Epithelial cell of esophagus (primary cell): Measurements from ENCODE around the gene DUT.

Experiments
- DNase-seq: peaks from one replicate; pipeline ENCODE4 v3.0.0; 2010; ENCODE audit warnings: low read depth
- H3K4me3 ChIP-seq: 2 replicates; pipeline ENCODE4 v1.5.1; 2011; ENCODE audit warnings: mild to moderate bottlenecking, low read length, control low read depth
- TF ChIP-seq, protein P1 (sequence below): IDR thresholded peaks from 2 replicates; pipeline ENCODE4 v1.5.1; 2011; ENCODE audit warnings: low read depth, mild to moderate bottlenecking, low read length, control low read depth, inconsistent platforms; ENCODE audit not compliant: insufficient read depth; ENCODE audit errors: missing control alignments

The DUT gene

DNA sequence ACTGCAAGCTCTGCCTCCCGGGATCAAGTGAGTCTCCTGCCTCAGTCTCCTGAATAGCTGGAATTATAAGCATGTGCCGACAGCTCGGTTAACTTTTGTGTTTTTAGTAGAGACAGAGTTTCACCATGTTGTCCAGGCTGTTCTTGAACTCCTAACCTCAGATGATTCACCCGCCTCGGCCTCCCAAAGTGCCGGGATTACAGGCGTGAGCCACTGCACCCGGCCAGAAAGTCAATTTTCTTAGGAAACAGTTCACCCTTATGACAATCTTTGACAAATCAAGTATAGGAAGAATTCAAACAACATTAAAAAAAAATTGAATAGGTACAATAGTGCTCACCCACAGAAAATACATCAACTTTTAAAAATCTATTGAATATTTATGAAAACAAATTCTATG is 23.6 kb upstream of the DUT start:
- H3K4me3 ChIP-seq = no peak overlapping the region
- DNase-seq = no peak
- TF ChIP-seq, protein P1, sequence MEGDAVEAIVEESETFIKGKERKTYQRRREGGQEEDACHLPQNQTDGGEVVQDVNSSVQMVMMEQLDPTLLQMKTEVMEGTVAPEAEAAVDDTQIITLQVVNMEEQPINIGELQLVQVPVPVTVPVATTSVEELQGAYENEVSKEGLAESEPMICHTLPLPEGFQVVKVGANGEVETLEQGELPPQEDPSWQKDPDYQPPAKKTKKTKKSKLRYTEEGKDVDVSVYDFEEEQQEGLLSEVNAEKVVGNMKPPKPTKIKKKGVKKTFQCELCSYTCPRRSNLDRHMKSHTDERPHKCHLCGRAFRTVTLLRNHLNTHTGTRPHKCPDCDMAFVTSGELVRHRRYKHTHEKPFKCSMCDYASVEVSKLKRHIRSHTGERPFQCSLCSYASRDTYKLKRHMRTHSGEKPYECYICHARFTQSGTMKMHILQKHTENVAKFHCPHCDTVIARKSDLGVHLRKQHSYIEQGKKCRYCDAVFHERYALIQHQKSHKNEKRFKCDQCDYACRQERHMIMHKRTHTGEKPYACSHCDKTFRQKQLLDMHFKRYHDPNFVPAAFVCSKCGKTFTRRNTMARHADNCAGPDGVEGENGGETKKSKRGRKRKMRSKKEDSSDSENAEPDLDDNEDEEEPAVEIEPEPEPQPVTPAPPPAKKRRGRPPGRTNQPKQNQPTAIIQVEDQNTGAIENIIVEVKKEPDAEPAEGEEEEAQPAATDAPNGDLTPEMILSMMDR = no peak

DNA sequence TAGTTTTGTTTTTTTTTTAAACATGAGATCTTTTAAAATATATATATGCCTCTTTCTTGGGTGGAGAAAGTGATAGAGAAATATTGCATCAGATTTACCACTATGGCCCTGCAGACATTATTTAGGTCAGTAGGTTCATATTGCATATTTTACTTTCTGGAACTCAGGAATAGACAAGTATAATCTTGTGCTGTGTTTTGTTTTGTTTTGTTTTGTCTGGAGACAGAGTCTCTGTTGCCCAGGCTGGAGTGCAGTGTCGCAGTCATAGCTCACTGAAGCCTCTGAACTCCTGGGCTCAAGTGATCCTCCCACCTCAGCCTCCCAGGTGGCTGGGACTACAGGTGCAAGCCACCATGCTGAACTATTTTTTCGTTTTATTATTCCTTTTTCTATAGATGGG is 21.5 kb upstream of the DUT start:
- DNase-seq = peak; percentile 74
- TF ChIP-seq, protein P1 = no peak
- no peak overlapping the region for H3K4me3 ChIP-seq

DNA sequence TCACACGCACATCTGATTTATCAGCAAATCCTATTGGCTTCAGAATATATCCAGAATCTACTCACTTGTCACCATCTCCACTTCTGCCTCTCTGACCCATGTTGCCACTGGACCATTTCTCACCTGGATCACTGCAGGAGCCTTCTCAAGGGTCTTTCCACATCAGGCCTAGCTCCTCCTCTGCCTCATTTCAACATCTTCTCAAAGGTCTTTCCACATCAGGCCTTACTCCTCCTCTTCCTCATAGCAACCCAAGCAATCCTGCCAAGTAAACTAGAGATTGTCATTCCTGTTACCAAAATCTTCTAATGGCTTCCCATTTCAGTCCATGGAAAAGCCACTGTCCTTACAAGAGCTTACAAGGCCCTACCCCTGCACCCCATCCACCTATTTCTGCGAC is 18.0 kb upstream of the DUT start:
- no peak for DNase-seq
- H3K4me3 ChIP-seq = no peak overlapping the region
- TF ChIP-seq, protein P1 = no peak

DNA sequence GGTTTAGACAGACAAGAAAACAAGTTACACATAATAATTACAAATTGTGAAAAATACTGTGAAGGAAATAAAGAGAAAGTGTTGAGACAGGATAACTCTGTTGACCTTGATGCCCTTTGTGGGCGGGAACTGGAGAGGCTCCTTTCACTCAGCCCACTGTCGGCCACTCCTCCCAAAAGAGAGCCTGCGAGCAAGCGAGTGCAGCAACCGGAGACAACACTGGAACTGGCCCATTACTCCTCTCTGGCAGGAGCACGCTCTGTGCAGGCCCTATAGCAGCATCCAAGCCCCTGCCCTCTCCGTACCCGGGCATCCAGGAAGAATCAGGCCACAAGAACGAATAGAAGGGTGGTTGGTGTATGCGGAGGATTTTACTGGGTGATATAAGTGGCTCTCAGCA is 16.2 kb upstream of the DUT start:
- DNase-seq = no peak
- TF ChIP-seq, protein P1 = no peak
- H3K4me3 ChIP-seq = no peak overlapping the region

DNA sequence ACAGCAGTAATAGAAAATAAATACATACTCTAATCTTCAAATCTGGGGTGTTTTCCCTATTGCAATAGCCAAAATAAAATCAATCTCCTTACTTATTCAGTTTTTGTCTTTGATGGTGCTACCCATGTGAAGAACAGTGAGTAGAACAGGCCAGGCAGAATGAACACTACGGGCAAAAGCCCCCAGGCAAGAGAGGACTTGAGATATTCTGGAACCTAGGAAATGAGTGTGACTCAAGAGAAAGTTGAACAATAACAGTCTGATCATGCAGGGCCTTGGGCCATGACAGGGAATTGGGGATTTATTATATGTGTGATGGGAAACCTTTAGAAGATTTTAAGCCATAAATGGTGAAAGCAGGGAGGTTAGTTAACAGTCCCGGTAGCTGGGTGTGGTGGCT is 14.0 kb upstream of the DUT start:
- TF ChIP-seq, protein P1 = no peak
- no peak overlapping the region for H3K4me3 ChIP-seq

DNA sequence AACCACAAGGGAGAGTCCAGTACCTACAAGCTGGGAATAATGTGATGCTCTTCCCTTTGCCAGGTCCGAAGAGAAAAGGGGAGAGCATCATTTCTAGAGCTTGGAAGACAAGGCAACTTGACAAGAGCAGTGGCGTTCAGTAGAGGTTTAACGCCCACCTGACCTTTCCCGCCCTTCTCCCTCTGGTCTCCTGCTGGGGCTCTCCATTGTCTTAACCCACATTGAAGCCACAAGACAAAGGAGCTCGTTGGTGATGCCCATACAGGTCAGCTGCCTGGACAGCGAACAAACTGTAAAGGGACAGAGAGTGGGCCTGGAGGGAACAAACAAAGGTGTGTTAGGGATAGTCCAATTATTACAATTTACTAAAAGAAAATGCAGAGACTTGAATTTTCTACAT is 13.1 kb upstream of the DUT start:
- DNase-seq = no peak
- H3K4me3 ChIP-seq = no peak overlapping the region
- TF ChIP-seq, protein P1 = no peak

More for the DNA sequence above, 14.0 kb upstream of the DUT start:
- peak; percentile 30 for DNase-seq

DNA sequence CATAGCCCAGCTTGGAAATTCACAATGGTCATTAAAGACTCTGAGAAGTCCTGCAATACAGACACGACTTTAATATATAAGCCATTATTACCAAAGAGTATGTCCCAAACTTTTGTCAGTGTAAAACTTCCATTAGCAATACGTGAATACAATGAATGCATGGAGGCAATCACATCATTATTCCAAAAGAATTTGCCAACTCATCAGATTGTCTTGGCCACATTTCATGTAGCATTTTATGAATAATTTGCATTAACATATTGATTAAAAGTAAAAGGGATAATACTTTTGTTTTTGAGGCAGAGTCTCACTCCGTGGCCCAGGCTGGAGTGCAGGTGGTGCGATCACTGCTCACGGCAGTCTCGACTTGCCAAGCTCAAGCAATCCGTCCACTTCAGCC is 7.9 kb upstream of the DUT start:
- H3K4me3 ChIP-seq = no peak overlapping the region
- no peak for DNase-seq
- TF ChIP-seq, protein P1 = no peak
